B cell (primary cell): ENCODE data around the gene HMG20B.

Source experiments
- EZH2 ChIP-seq: IDR thresholded peaks from 2 replicates; pipeline ENCODE4 v1.6.1; 2012; ENCODE audit warnings: borderline replicate concordance, low read depth, mild to moderate bottlenecking, moderate library complexity, low read length; ENCODE audit not compliant: insufficient read depth, poor library complexity, severe bottlenecking
- TF ChIP-seq, protein P1 (sequence below): fragments of 200-600 bp; IDR thresholded peaks from one replicate; pipeline ENCODE4 v1.8.0; 2022; ENCODE audit warnings: antibody characterized with exemption, mild to moderate bottlenecking

DNA sequence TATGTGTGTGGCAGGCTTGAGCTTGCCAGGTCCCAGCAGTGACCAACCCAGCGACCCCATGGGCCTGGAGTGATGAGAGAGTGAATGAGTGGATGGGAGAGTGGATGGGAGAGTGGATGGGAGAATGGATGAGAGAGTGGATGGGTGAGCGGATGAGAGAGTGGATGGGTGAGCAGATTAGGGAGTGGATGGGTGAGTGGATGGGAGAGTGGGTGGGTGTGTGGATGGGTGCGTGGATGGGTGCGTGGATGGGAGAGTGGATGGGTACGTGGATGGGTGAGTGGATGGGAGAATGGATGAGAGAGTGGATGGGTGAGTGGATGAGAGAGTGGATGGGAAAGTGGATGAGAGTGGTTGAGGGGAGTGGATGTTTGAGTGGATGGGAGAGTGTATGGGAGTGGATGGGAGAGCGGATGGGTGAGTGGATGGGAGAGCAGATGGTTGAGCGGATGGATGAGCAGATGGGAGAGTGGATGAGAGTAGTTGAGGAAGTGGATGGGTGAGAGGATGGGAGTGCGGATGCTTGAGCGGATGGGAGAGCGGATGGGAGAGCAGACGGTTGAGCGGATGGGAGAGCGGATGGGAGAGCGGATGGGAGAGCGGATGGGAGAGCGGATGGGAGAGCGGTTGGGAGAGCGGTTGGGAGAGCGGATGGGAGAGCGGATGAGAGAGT, 44.1 kb upstream of the HMG20B start:
- TF ChIP-seq, protein P1, sequence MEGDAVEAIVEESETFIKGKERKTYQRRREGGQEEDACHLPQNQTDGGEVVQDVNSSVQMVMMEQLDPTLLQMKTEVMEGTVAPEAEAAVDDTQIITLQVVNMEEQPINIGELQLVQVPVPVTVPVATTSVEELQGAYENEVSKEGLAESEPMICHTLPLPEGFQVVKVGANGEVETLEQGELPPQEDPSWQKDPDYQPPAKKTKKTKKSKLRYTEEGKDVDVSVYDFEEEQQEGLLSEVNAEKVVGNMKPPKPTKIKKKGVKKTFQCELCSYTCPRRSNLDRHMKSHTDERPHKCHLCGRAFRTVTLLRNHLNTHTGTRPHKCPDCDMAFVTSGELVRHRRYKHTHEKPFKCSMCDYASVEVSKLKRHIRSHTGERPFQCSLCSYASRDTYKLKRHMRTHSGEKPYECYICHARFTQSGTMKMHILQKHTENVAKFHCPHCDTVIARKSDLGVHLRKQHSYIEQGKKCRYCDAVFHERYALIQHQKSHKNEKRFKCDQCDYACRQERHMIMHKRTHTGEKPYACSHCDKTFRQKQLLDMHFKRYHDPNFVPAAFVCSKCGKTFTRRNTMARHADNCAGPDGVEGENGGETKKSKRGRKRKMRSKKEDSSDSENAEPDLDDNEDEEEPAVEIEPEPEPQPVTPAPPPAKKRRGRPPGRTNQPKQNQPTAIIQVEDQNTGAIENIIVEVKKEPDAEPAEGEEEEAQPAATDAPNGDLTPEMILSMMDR, result no peak
- no peak for TF ChIP-seq EZH2
